GM23338 (cell line): Measurements from ENCODE around the gene FAM193B. TPM values are rescaled to one million over a fixed set of nuclear protein-coding genes. Genes with fewer than 3 reads are reported as not detected.

Source experiments
- ATAC-seq: fragments of 200-7000 bp; cut with Tn5 transposase; 3 replicates; pipeline ENCODE4 v1.9.1; 2020
- DNase-seq: peaks from one replicate; pipeline ENCODE4 v3.0.0-alpha.2; 2015; ENCODE audit warnings: low spot score
- H2AFZ ChIP-seq: fragments of 200-600 bp; sonication (generic); 2 replicates; pipeline ENCODE4 v1.8.0; 2016; ENCODE audit warnings: antibody characterized with exemption, mild to moderate bottlenecking, moderate library complexity
- H3F3A ChIP-seq: fragments of 200-600 bp; sonication (generic); replicated peaks from 2 replicates; pipeline ENCODE4 v1.8.0; 2017; ENCODE audit warnings: antibody characterized with exemption, mixed run types, low read depth
- H3K27ac ChIP-seq: fragments of 200-600 bp; sonication (generic); 2 replicates; pipeline ENCODE4 v1.6.1; 2016; ENCODE audit warnings: low read depth
- H3K27me3 ChIP-seq: fragments of 200-600 bp; sonication (generic); 2 replicates; pipeline ENCODE4 v1.8.0; 2016; ENCODE audit warnings: mild to moderate bottlenecking, mixed run types, moderate library complexity; ENCODE audit not compliant: insufficient read depth
- H3K36me3 ChIP-seq: fragments of 200-600 bp; sonication (generic); 2 replicates; pipeline ENCODE4 v1.8.0; 2016; ENCODE audit warnings: mild to moderate bottlenecking; ENCODE audit not compliant: insufficient read depth
- H3K4me1 ChIP-seq: fragments of 200-600 bp; sonication (generic); 2 replicates; pipeline ENCODE4 v1.8.0; 2016; ENCODE audit warnings: mild to moderate bottlenecking, moderate library complexity; ENCODE audit not compliant: insufficient read depth
- H3K4me2 ChIP-seq: fragments of 200-600 bp; sonication (generic); 2 replicates; pipeline ENCODE4 v1.7.1; 2017; ENCODE audit warnings: mixed run types
- H3K4me3 ChIP-seq: fragments of 200-600 bp; sonication (generic); 2 replicates; pipeline ENCODE4 v1.6.1; 2016; ENCODE audit warnings: mixed run types
- H3K79me2 ChIP-seq: fragments of 200-600 bp; sonication (generic); replicated peaks from 2 replicates; pipeline ENCODE4 v1.8.0; 2017; ENCODE audit warnings: mild to moderate bottlenecking; ENCODE audit not compliant: insufficient read depth
- H3K9me2 ChIP-seq: fragments of 200-600 bp; sonication (generic); 2 replicates; pipeline ENCODE4 v1.8.0; 2017; ENCODE audit not compliant: insufficient read depth
- H4K20me1 ChIP-seq: fragments of 200-600 bp; sonication (generic); replicated peaks from 2 replicates; pipeline ENCODE4 v1.8.0; 2017; ENCODE audit warnings: mild to moderate bottlenecking; ENCODE audit not compliant: insufficient read depth
- H3K27ac Mint-ChIP-seq: 2 replicates; pipeline ENCODE4 v1.8.0; 2020; ENCODE audit warnings: inconsistent platforms, mild to moderate bottlenecking, moderate library complexity, mixed read lengths
- H3K27me3 Mint-ChIP-seq: 3 replicates; pipeline ENCODE4 v1.8.0; 2022; ENCODE audit warnings: low read depth, mild to moderate bottlenecking, moderate library complexity, mixed read lengths, inconsistent platforms; ENCODE audit not compliant: insufficient read depth, poor library complexity
- H3K36me3 Mint-ChIP-seq: 3 replicates; pipeline ENCODE4 v1.8.0; 2021; ENCODE audit warnings: low read depth, mild to moderate bottlenecking, inconsistent platforms, moderate library complexity, mixed read lengths
- H3K4me1 Mint-ChIP-seq: 3 replicates; pipeline ENCODE4 v1.8.0; 2020; ENCODE audit warnings: mild to moderate bottlenecking, inconsistent platforms, mixed read lengths
- H3K4me3 Mint-ChIP-seq: 3 replicates; pipeline ENCODE4 v1.8.0; 2021; ENCODE audit warnings: moderate library complexity, mild to moderate bottlenecking, inconsistent platforms, mixed read lengths
- H3K9me3 Mint-ChIP-seq: 3 replicates; pipeline ENCODE4 v1.8.0; 2020; ENCODE audit warnings: moderate library complexity, mild to moderate bottlenecking, inconsistent platforms, mixed read lengths
- CREB1 ChIP-seq: fragments of 250-450 bp; sonication (Bioruptor Pico); IDR thresholded peaks from 2 replicates; pipeline ENCODE4 v1.5.0; 2020; ENCODE audit warnings: low read depth, mild to moderate bottlenecking, moderate library complexity
- CTCF ChIP-seq, 2 experiments: fragments of 200-600 bp in 1 of 2; sonication (generic) in 1 of 2; conservative IDR thresholded peaks; 2 replicates each; pipeline versions ENCODE4 v1.5.1 to v1.6.1; 2016 to 2017; ENCODE audit warnings: antibody characterized with exemption in 2 of 2, low read depth in 2 of 2, mild to moderate bottlenecking in 2 of 2, moderate library complexity in 1 of 2
- ETS1 ChIP-seq: IDR thresholded peaks from 2 replicates; pipeline ENCODE4 v1.6.1; 2016; ENCODE audit warnings: antibody characterized with exemption
- EZH2 ChIP-seq: fragments of 200-600 bp; sonication (generic); IDR thresholded peaks from one replicate; pipeline ENCODE4 v1.8.0; 2017; ENCODE audit warnings: antibody characterized with exemption, mild to moderate bottlenecking, low read depth; ENCODE audit not compliant: unreplicated experiment
- EZH2phosphoT487 ChIP-seq: fragments of 200-600 bp; sonication (generic); IDR thresholded peaks from one replicate; pipeline ENCODE4 v1.8.1; 2018; ENCODE audit warnings: antibody characterized with exemption; ENCODE audit not compliant: unreplicated experiment
- JUNB ChIP-seq: IDR thresholded peaks from one replicate; pipeline ENCODE4 v1.6.1; 2016; ENCODE audit warnings: antibody characterized with exemption; ENCODE audit not compliant: unreplicated experiment
- NANOG ChIP-seq: IDR thresholded peaks from 2 replicates; pipeline ENCODE4 v1.6.1; 2016; ENCODE audit warnings: antibody characterized with exemption, borderline replicate concordance
- POLR2AphosphoS5 ChIP-seq: IDR thresholded peaks from 2 replicates; pipeline ENCODE4 v1.6.1; 2016; ENCODE audit warnings: antibody characterized with exemption, low read depth
- REST ChIP-seq: IDR thresholded peaks from one replicate; pipeline ENCODE4 v1.6.1; 2018; ENCODE audit warnings: antibody characterized with exemption; ENCODE audit not compliant: unreplicated experiment
- STAT1 ChIP-seq: IDR thresholded peaks from one replicate; pipeline ENCODE4 v1.6.1; 2016; ENCODE audit warnings: antibody characterized with exemption; ENCODE audit not compliant: unreplicated experiment
- ZNF114 ChIP-seq: fragments of 250-450 bp; sonication (Bioruptor Pico); IDR thresholded peaks from 2 replicates; pipeline ENCODE4 v1.5.0; 2020; ENCODE audit warnings: mild to moderate bottlenecking, moderate library complexity
- ZNF331 ChIP-seq: fragments of 250-450 bp; sonication (Bioruptor Pico); IDR thresholded peaks from 2 replicates; pipeline ENCODE4 v1.5.0; 2020; ENCODE audit warnings: low read depth, mild to moderate bottlenecking, moderate library complexity
- ZNF462 ChIP-seq: fragments of 250-450 bp; sonication (Bioruptor Pico); IDR thresholded peaks from 2 replicates; pipeline ENCODE4 v1.5.0; 2020; ENCODE audit warnings: mild to moderate bottlenecking, moderate library complexity
- polyA plus RNA-seq: library from polyadenylated mRNA; unstranded; fragments of >200 nt; fragmentation: Nextera tagmentation; extraction: Ambion mirVana; gene quantifications from 2 replicates; pipeline ENCODE4 v1.2.1, GENCODE V29; 2016
- total RNA-seq: library from RNA; depleted of rRNA; stranded (reverse); fragments of >200 nt; shearing (Covaris generic); gene quantifications from 2 replicates; pipeline ENCODE4 v1.2.3, GENCODE V29; 2014

The FAM193B gene
- total and polyA plus RNA-seq, 2 experiments from 2014 or later = 44.4 to 58.6 TPM

- H3F3A ChIP-seq = peaks cover 37% of the 10 kb centered on the region; the same call in 1 of the 2 replicates
- no peak overlapping the region for H3K4me2 ChIP-seq
- no peak for DNase-seq
- peaks cover 7% of the 10 kb centered on the region for H3K36me3 ChIP-seq
- Mint-ChIP-seq H3K9me3 (peaks cover 2% of the 10 kb centered on the region; the same call in 1 of the 3 replicates), H3K27me3 (peaks cover 39% of the 10 kb centered on the region), H3K36me3 (peaks cover 52% of the 10 kb centered on the region), H3K4me1 (peaks cover 38% of the 10 kb centered on the region), H3K4me3 (no peak overlapping the region; the same call in 2 of the 3 replicates), H3K27ac (peak overlapping the region; percentile 67)
- TF ChIP-seq ZNF462 (CRISPR knock-in tag) (no peak), ZNF114 (CRISPR knock-in tag) (no peak), NANOG (no peak), REST (no peak), ETS1 (no peak), EZH2phosphoT487 (no peak), CREB1 (CRISPR knock-in tag) (no peak), STAT1 (no peak), CTCF (conservative IDR thresholded peaks at IDR 0.05; ENCODE audit: low read depth in 2 of 2) (no peak), EZH2 (no peak), ZNF331 (CRISPR knock-in tag) (no peak), JUNB (no peak), POLR2AphosphoS5 (no peak)
- H3K79me2 ChIP-seq = peaks cover 20% of the 10 kb centered on the region
- H3K9me2 ChIP-seq = no peaks in the 10 kb centered on the region
- H3K27me3 ChIP-seq = no peaks in the 10 kb centered on the region
- no peaks in the 10 kb centered on the region; the same call in 1 of the 2 replicates for H4K20me1 ChIP-seq
- H3K27ac ChIP-seq = peak overlapping the region; percentile 74
- H3K4me3 ChIP-seq = no peak overlapping the region
- no peak overlapping the region for H2AFZ ChIP-seq
- no peak for ATAC-seq
- peaks cover 30% of the 10 kb centered on the region for H3K4me1 ChIP-seq
These were observed 61.5 kb downstream of the FAM193B start for GRCh38 chr5:177492841-177493240.
